HG03175 (cell line): ENCODE results near the gene HLA-A.

Experiments
- ATAC-seq: cut with Tn5 transposase; IDR thresholded peaks from one replicate; pipeline ENCODE4 v1.9.1; 2021; ENCODE audit warnings: mild to moderate bottlenecking, moderate library complexity; ENCODE audit not compliant: unreplicated experiment

The HLA-A gene

GRCh38 chr6:29984232-29984631 lies 41.9 kb downstream of the HLA-A start:
- no peak for ATAC-seq

- no peak for ATAC-seq
These were observed 42.7 kb downstream of the HLA-A start for GRCh38 chr6:29984992-29985391.

- no peak for ATAC-seq
These were observed 43.9 kb downstream of the HLA-A start for GRCh38 chr6:29986179-29986781.

GRCh38 chr6:29989211-29989610 lies 46.9 kb downstream of the HLA-A start:
- no peak for ATAC-seq

GRCh38 chr6:29990931-29991330 lies 48.6 kb downstream of the HLA-A start:
- ATAC-seq = no peak

- ATAC-seq = no peak
These were observed 50.5 kb downstream of the HLA-A start for GRCh38 chr6:29992807-29993206.

- no peak for ATAC-seq
These were observed 52.5 kb downstream of the HLA-A start for GRCh38 chr6:29994826-29995225.

- no peak for ATAC-seq
These were observed 53.0 kb downstream of the HLA-A start for GRCh38 chr6:29995340-29995777.
